HG03103 (cell line): ENCODE measurements around the gene POMT2.
"Not testable (repeated sequence)": the region's sequence is repeated elsewhere in the genome, so short reads cannot be mapped to it uniquely, and the experiment has no call there.

Experiments
- ATAC-seq: cut with Tn5 transposase; IDR thresholded peaks from one replicate; pipeline ENCODE4 v1.9.1; 2021; ENCODE audit warnings: low read depth; ENCODE audit not compliant: unreplicated experiment

POMT2 gene

DNA sequence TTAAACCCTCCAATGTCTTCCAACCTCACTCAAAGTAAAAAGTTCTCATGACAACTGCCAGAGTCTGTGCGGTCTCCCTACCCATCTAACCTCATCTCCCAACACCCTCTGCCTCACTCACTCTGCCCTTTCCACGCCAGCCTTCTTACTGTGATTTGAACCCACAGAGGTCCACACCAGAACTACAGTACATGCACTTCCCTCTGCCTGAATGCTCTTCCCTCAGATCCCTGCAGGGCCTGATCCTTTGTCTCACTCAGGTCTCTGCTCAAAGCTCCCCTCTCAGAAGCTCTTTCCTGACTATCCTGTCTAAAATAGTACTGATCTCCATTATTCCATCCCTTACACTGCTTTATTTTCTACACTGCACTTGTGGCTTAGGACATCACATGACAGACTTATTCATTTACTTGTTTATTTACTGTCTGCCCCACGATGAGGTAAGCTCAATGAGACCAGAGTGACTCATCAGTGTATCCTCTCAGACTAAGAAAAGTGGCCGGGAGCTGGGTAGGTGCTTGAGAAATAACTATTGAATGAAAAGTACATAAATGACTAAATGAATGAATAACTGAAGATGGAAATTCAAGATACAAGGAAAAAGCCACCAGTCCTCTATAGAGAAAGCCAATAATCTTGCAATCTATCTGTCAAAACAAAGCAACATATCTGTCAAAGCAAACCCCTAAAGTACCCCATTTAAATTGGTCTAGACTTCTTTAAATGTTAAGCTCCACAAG lies 17.1 kb downstream of the POMT2 start:
- ATAC-seq, result no peak

DNA sequence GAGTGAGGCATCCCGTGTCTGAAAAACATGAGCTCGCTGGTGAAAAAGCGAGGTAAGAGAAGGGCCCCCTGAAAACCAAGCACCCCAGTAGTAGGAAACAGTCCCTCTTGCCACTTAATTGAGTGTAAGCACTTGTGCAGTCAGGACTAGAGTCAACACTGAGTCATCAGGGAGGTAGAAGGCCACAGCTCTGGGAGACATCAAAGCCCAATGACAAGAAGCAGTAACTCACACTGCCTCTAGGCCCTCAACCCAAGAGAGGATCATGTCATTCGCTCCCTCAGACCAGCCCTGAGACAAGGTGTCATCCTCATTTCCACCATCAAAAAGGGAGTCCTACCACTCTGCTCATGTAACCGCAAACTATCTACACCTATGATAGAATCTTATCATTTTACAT lies 17.8 kb downstream of the POMT2 start:
- ATAC-seq, result no peak

DNA sequence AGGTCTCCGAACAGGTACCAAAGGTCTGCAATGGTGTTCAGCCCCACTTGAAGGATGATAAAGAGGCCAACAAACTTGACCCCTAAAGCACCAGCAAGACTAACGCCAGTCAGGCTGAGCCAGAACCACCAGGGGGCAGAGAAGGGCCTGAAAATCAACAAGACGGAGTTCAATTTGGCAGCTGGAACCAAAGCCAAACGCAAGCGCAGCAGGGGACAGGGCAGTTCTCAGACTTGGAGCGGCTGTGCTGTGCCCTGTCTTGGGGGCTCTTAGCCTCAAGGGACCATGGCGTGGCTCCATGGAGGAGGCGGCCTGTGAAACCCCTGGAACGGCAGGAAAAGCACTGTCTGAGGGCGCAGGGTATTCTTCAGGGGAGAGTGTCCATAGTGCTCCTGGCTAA lies 19.6 kb downstream of the POMT2 start:
- no peak for ATAC-seq

DNA sequence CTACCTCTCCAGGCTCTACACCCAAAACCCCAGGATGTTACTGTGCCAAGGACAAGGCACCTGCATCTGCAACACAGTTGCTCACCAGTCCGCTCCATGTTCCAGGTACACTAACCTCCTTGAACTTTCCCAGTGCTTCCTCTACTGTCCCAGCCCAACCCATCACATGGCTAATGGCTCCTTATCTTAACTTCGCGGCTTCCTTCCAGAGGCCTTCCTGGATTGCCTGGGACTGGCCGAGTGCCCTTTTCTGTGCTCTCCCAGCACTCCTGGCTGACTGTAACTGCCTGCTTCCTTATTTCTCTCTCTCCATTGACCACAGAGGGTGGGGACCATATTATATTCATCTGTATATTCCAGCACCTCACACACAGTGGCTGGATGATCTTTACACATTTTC lies 20.9 kb downstream of the POMT2 start:
- no peak for ATAC-seq

DNA sequence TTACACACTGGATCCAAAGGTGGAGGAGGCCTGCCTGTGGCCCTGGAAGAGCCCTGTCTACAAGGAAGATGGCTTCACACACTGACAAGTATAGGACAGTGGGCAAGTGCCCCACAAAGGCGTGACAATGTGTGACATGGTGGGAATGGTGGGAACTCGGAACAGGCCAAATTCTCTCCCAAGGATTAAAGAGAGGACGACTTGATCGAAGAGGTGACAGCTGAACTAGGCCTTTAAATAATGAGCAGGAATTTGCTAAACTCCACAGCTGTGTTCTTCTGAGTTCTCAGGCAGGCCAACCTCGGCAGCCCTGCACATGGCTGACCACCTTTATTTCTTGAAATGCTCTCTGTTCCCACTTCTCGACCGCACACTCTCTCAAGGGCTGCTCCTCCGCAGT lies 23.8 kb downstream of the POMT2 start:
- ATAC-seq, result no peak

DNA sequence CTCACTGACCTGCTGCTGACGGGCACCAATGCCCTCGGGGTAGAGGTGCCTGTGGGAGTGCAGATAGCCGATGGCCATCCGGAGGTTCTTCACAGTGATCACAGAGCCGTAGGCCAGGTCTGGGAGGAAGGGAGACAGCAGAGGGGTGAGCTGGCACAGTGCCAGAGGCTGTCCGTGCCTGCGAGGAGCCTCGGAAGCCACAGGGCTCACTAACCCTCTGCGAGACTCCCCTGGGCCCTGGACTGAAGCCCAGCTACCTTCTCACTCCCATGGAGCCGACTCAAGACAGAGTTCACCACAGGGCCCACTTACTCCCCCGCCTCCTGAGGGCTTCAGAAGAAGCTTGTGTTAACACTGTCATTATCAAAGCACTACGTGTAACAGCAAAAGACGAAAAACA lies 24.5 kb downstream of the POMT2 start:
- ATAC-seq, result no peak

DNA sequence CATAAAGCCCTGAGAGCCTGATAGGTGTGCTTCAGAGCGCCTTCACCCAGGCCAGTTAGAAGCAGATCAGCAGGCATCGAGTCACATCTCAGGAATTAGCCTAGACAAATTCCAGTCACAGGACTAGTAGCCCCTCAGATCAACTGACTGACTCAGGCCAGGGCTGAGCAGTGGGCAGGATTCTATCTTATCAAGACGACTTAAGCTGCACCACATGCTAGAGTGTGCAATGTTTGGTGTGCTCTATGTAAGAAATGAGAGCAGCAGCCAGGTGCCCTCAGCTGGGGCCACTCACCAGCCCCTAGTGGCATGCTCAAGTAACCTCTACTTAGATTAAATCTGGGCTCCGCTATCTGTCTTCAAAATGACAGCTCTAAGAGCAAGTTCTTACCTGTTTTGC lies 30.0 kb downstream of the POMT2 start:
- no peak for ATAC-seq

DNA sequence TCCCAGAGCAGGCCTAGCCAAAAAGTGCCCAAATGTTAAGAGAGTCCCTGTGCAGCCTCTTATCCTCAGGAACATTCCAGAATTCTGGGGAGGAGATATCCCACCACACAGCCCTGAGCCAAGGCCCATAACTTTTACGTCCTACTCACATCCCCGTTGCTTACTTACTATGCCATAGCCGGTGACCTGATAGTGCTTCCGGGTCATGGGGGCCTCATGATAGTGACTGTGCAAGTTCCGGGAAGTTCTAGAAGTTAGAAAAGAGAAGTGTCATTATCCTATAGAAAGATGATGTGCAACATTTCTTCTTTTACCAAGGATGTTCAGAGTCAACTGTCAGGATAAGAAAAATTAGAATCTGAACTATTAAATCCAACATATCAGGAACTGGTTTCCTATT lies 34.1 kb downstream of the POMT2 start:
- ATAC-seq, result no peak

DNA sequence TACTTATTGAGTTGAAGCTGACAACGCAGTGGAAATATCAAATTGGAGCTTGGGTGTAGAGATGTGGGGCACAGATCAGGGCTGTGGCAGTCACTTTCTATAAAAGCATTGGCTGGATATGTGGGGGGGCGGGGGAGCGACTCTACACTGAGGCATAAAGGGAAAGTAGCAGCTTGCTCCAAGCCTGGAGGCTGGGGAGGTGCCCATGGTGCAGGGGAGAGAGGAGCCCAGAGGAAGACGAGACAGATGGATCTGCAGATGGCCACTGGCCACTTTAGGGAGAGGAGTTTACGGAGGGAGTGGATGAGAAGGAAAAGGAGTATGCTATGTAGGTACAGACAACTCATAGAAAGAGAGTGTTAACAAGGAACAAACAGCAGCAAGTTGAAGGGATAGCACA lies 36.2 kb downstream of the POMT2 start:
- no peak for ATAC-seq

DNA sequence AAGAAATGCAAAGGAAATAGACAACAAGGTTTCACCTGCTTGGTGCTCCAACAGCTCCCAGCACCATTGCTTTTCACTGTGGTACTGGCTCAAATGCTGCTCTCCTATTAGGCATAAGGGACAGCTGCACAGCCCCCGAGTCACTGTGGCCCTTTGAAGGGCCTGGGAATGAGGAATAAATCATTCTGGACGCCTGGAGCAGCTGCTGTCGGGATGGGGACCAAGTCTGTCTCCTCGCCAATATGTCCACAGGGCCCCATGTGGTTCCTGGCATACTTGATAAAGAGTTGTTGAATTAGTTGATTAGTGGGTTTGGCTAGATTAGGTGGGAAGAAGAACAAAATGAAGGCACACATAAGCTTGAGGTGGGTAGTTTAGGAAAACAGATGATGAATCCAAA lies 36.6 kb downstream of the POMT2 start:
- no peak for ATAC-seq

DNA sequence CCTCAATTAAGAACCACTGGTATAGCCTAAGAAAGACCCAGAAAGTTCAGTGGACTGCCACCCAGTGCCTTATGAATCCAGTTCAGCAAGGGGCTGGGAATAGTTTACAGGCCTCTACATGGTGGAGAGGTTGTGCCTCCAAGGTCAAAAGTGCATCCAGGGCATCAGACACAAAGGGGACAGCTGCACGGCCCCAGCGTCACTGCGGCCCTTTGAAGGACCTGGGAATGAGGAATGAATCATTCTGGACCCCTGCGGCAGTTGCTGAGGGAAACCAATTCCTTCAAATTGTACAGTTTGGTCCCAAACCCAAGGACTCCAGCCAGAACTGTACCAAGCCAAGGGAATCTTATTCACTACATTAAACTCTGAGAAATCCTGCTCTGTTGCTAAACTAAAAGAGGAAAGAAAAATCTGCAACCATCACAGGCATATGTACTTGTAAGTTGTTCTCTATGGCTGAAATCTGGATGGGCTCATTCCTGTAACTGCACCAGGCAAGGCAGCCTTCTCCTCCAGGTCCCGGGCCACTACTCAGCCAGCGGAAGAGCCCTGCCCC lies 38.8 kb downstream of the POMT2 start:
- no peak for ATAC-seq

DNA sequence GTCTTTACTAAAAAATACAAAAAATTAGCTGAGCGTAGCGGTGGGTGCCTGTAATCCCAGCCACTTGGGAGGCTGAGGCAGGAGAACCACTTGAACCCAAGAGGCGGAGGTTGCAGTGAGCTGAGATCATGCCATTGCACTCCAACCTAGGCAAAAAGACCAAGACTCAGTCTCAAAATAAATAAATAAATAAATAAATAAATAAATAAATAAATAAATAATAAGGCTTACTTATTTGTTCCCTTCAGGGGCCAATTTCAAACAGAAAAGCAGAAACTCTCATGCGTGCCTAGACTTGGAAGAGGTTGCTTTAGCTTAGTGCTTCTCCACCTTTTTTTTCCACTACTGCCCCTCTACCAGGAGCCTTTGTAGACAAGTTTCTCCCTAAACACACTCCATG lies 39.8 kb downstream of the POMT2 start:
- not testable (repeated sequence) for ATAC-seq

DNA sequence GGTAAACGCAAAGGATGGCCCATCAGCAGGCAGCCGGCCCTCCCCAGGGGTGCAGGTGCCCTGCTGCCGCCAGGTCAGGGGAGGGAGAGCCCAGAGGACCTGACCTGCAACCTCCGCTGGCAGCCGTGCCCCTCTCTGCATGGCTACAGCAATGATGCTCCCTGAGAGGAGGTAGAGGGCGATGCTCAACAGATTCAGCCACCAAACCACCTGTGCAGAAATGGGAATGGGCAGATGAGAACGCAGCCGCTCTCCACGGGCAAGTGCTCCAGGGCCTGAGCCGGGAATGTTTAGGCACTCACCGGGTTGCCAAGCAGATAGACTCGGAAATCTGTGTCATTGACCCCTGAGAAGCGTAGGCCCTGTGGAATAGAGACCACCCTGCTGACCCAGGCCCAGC lies 41.0 kb downstream of the POMT2 start:
- no peak for ATAC-seq

DNA sequence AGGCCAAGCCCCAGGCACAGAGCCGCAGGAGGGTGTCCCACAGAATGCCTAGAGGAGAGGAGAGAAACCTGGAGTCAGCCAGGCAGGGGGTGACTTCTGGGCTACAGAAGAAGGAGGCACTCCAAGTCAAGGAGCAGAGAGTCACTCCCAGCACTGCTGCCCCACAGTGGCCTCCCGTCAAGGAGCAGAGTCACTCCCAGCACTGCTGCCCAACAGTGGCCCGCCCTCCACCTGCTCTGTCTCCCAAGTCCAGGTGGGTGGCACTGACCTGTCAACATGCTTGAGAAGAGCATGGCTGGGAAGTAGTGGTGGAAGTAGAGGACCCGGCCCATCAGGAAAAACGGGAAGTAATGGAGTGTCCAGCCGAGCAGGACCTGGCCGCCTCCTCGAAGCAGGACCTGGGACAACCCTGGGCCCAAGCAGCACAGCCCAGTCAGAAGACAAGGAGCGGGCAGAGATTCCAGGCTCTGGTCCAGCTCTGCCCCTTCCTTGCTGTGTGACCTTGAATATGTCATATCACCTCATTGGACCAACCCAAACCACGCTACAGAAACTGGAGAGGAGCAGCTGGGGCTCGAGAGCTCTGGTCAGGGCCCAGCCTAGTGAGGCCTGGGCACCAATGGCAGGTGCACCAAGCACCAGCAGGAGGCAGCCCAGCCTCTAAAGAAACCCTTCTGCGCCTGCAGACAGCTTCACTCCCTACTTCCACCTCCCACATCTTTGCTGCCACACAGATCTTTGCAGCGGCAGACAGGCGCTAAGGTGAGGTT lies 42.0 kb downstream of the POMT2 start:
- ATAC-seq, result no peak

DNA sequence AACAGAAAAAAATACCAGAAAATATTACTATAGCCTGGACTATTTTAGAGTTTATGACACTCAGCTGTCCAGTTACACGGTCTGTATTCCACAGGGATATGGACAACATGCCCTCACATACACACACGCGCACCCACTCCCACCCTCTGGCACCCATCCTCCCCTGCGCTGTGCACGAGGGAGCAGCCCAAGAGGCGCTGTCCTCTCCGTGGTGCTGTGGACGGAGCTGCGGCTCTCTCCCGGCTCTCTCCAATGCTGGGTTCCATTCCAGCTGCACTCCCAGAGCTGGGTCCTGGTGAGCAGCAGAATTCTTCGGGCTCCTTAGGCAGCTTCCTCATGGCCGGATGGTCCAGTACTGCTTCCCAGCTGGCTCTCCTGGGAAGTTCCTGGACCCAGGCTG lies 43.7 kb downstream of the POMT2 start:
- no peak for ATAC-seq

DNA sequence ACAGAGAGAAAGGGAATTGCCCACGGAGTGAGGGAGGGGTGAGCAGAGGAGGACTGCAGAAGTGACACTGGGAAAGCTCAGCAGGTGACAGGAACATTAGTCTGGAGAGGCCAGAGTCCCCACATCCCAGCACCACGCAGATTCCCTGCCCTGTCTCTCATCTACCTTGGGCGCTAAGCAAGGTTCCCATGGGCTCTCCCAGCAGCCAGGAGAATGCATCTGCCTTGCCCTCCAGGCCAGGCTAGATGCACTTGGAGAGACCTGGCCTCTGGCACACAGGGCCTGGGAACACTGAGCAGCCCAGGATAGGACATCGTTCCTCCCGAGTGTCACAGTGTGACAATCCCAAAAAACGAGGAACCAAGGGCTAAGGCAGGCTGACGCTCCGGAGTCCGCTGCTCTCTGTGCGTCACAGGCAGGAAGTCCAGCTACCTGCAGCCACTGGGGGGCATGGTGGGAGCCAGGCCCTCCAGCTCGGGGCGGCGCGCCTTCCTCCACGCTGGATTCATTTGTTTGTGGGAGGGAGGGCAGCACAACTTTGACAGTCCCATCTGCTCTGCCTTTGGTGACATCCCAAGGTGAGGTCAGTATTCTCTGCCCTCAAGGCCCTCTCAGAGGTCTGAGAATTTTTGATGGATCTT lies 44.3 kb downstream of the POMT2 start:
- no peak for ATAC-seq

DNA sequence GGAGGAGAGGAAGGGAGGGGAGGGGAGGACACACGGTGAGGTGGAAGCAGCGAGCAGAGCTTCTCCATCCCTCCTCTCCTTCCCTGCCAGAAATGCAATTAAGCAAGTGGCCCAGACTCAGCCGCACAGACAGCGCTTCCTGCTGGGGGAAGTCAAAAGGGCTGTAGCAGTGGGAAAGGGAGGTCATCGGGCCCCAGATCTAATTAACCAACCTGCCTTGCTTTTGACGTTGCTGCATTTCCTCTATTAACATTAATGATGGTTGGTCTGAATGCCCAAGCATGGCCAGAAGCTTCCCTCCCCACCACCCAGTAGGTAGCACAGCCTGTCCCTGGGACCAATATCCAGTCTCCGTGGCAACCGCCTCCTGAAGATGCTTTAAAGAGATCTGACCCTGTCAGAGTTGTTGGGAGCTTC lies 45.1 kb downstream of the POMT2 start:
- ATAC-seq, result no peak

DNA sequence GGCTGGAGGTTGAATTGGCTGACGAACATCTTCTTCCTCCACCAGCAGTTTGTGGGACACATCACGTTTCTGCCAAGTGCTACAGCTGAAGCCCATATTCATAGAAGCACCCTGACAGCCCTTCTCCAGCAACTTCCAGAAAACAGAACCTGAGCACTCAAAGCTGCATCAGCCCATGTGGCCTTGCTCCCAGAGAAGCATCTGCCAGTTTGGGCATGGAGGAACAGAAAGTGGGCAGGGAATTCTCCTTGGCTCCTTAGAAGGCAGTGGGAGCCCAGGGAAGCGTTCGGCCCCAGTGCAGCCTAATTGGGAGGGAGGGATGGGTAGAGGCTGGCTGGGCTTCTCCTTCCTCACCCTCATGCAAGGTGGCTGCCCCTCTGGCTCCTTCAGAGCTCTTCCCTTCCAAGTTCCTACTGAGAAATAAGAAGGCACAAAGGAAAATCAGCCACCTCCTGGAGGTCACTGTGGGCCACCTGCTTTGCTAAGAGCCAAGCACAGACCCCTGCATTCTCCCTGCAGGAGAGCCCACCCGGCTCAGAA lies 45.6 kb downstream of the POMT2 start:
- no peak for ATAC-seq

DNA sequence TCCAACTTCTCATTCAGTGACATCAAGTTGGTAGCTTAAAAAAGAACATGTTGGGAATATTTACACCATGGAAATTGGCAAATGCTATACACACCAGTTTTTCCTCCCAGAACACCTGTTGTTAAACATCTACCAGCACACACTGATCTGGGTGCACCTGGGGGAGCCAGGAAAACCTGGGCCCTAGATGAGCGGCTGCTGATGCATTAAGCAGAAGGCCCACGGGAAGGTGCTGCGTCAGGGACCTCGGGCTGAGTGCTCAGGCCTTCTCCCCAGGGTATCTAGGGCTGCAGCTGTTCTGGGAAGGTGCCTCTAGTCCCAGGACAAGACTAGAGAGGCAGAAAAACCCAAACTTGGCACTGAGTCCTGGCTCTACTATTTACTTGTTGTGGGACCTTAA lies 46.9 kb downstream of the POMT2 start:
- ATAC-seq, result no peak

DNA sequence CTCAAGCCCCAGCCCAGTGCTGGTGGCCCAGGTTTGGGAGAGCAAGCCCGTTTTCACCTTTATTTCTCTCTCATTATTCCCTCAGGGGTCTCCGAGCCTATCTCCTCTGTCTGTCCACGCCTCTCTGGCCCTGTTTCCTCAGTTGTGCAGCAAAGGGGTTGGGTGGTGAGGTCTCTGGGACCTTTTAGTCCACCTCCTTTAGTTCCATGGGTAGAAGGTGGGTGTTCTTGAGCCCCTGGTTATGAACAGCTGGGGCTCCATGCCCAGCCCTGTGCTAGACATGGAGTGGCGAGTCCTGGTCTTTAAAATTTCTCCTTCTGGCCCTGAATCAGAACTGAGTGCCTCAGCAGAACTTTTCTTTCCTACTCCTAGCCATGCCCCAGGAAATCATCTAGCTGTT lies 48.4 kb downstream of the POMT2 start:
- no peak for ATAC-seq

DNA sequence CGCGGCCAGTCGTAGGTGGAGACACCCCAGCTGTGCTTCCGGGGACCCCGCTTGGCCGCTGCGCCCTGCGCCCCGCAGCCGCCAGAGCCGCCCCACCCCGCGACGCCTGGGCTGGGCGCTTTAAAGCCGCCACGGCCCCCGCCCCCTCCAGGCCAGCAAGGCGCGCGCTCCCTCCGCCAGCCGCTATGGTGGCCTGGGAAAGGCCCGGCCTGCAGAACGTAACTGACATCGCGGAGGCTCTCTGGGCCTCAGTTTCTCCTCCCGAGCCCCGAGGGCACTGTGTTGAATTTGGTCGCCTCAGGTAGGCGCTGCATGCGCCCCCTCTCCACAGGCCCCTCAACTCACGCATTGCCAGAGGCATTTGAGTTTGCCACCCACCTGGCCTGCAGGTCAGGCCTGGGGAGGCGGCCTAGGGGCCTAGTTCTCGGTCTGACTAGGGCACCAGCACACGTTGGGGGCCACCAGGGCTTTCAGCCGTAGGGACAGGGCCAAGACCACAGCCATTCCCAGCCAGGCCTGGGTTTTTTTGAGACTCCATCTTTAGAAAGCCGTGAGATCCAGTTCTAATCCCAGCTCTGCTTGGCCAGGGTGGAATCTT lies 49.5 kb downstream of the POMT2 start, which contains the start of gene NGB:
Gene NGB, minus strand, starts transcription at position 94 of the 598 bp plus-strand sequence. CDS start 269 bp downstream, outside the sequence.
- ATAC-seq, result no peak
